DND-41 (cell line): ENCODE measurements around the gene FCHO2.
"Not testable (repeated sequence)": the region's sequence is repeated elsewhere in the genome, so short reads cannot be mapped to it uniquely, and the experiment has no call there.

Experiments used
- ATAC-seq: fragments of 200-7000 bp; cut with Tn5 transposase; 3 replicates; pipeline ENCODE4 v1.9.1; 2021; ENCODE audit warnings: low read depth; ENCODE audit not compliant: insufficient read depth
- DNase-seq: peaks from one replicate; pipeline ENCODE4 v3.0.0-alpha.2; 2020
- H2AFZ ChIP-seq: 2 replicates; pipeline ENCODE4 v1.6.0; 2012; ENCODE audit warnings: low read depth, low read length
- H3K27ac ChIP-seq: 2 replicates; pipeline ENCODE4 v1.5.1; 2012; ENCODE audit warnings: low read length, inconsistent platforms
- H3K27me3 ChIP-seq: fragments of 200-600 bp; sonication (generic); 2 replicates; pipeline ENCODE4 v1.6.0; 2012; ENCODE audit warnings: low read length, mild to moderate bottlenecking, inconsistent platforms; ENCODE audit not compliant: insufficient read depth, poor library complexity
- H3K36me3 ChIP-seq: 2 replicates; pipeline ENCODE4 v1.5.1; 2012; ENCODE audit warnings: low read length, inconsistent platforms; ENCODE audit not compliant: insufficient read depth
- H3K4me1 ChIP-seq: 2 replicates; pipeline ENCODE4 v1.5.1; 2012; ENCODE audit warnings: mild to moderate bottlenecking, low read length; ENCODE audit not compliant: insufficient read depth
- H3K4me2 ChIP-seq: 2 replicates; pipeline ENCODE4 v1.6.0; 2012; ENCODE audit warnings: mild to moderate bottlenecking, moderate library complexity, low read length, inconsistent platforms; ENCODE audit not compliant: insufficient read depth
- H3K4me3 ChIP-seq, 2 experiments: fragments of 200-600 bp in 1 of 2; shearing (Covaris generic) in 1 of 2; 2 replicates each; pipeline ENCODE4 v1.5.1; 2012 to 2016; ENCODE audit warnings: inconsistent platforms in 2 of 2, low read length in 2 of 2, mild to moderate bottlenecking in 2 of 2, low read depth in 1 of 2, moderate library complexity in 1 of 2
- H3K79me2 ChIP-seq: 2 replicates; pipeline ENCODE4 v1.6.0; 2012; ENCODE audit warnings: low read length, inconsistent platforms; ENCODE audit not compliant: insufficient read depth
- H3K9ac ChIP-seq: 2 replicates; pipeline ENCODE4 v1.6.0; 2012; ENCODE audit warnings: low read depth, mild to moderate bottlenecking, inconsistent platforms, low read length, moderate library complexity
- H3K9me3 ChIP-seq: 2 replicates; pipeline ENCODE4 v1.5.1; 2012; ENCODE audit warnings: low read length, moderate library complexity, mild to moderate bottlenecking, inconsistent platforms; ENCODE audit not compliant: insufficient read depth, severe bottlenecking
- H4K20me1 ChIP-seq: 2 replicates; pipeline ENCODE4 v1.6.0; 2012; ENCODE audit warnings: low read length; ENCODE audit not compliant: insufficient read depth
- CTCF ChIP-seq: IDR thresholded peaks from 2 replicates; pipeline ENCODE4 v1.5.1; 2012; ENCODE audit warnings: borderline replicate concordance, low read length, moderate library complexity, mild to moderate bottlenecking; ENCODE audit not compliant: poor library complexity, severe bottlenecking; ENCODE audit errors: extremely low read depth
- EZH2 ChIP-seq: IDR thresholded peaks from 3 replicates; pipeline ENCODE4 v1.6.1; 2012; ENCODE audit warnings: borderline replicate concordance, low read depth, mild to moderate bottlenecking, moderate library complexity, low read length, inconsistent platforms; ENCODE audit not compliant: severe bottlenecking

FCHO2 gene

GRCh38 chr5:72922422-72922821 is 33.4 kb upstream of the FCHO2 start:
- Histone ChIP-seq H3K4me2 (no peak overlapping the region), H3K79me2 (no peaks in the 10 kb centered on the region), H3K27ac (no peak overlapping the region), H3K27me3 (no peaks in the 10 kb centered on the region), H2AFZ (no peak overlapping the region), H3K9me3 (no peaks in the 10 kb centered on the region), H3K9ac (no peak overlapping the region), H3K4me1 (no peaks in the 10 kb centered on the region), H3K4me3 (no peak overlapping the region), H3K36me3 (no peaks in the 10 kb centered on the region), H4K20me1 (no peaks in the 10 kb centered on the region)
- TF ChIP-seq EZH2 (no peak), CTCF (no peak)
- ATAC-seq (no peak), DNase-seq (no peak)

GRCh38 chr5:72925336-72926010 is 30.4 kb upstream of the FCHO2 start:
- ATAC-seq = no peak
- Histone ChIP-seq H3K4me2 (no peak overlapping the region), H3K79me2 (no peaks in the 10 kb centered on the region), H3K9me3 (no peaks in the 10 kb centered on the region), H3K36me3 (no peaks in the 10 kb centered on the region), H4K20me1 (no peaks in the 10 kb centered on the region), H3K27me3 (no peaks in the 10 kb centered on the region), H3K4me1 (no peaks in the 10 kb centered on the region), H3K27ac (no peak overlapping the region), H3K4me3 (no peak overlapping the region), H2AFZ (no peak overlapping the region), H3K9ac (no peak overlapping the region)
- no peak for DNase-seq
- no peak for TF ChIP-seq EZH2
- no peak for TF ChIP-seq CTCF

GRCh38 chr5:72932686-72933085 is 23.2 kb upstream of the FCHO2 start:
- not testable (repeated sequence) for H3K9ac ChIP-seq, H2AFZ ChIP-seq, DNase-seq, H4K20me1 ChIP-seq, H3K4me2 ChIP-seq, H3K79me2 ChIP-seq, H3K27ac ChIP-seq, ATAC-seq, H3K4me3 ChIP-seq, H3K27me3 ChIP-seq, H3K36me3 ChIP-seq, H3K9me3 ChIP-seq, H3K4me1 ChIP-seq

- not testable (repeated sequence) for ATAC-seq, H3K4me1 ChIP-seq, DNase-seq
Measured at GRCh38 chr5:72934953-72935725, 20.7 kb upstream of the FCHO2 start.

More at GRCh38 chr5:72934953-72935725, 20.7 kb upstream of the FCHO2 start:
- not testable (repeated sequence) for H2AFZ ChIP-seq, H3K27me3 ChIP-seq, H3K9ac ChIP-seq, H3K9me3 ChIP-seq, H3K36me3 ChIP-seq, H3K27ac ChIP-seq, H3K4me3 ChIP-seq, H4K20me1 ChIP-seq, H3K79me2 ChIP-seq, H3K4me2 ChIP-seq
